Myocyte (in vitro differentiated cells): ENCODE results near the gene VAV2. TPM values are rescaled to one million over a fixed set of nuclear protein-coding genes. Genes with fewer than 3 reads are reported as not detected.
"Not testable (repeated sequence)": the region's sequence is repeated elsewhere in the genome, so short reads cannot be mapped to it uniquely, and the experiment has no call there.

Source experiments
- DNase-seq: peaks from one replicate; pipeline ENCODE4 v3.0.0-alpha.2; 2012; ENCODE audit warnings: low read depth
- total RNA-seq: library from RNA; depleted of rRNA; stranded (reverse); fragments of >200 nt; gene quantifications from 2 replicates; pipeline ENCODE4 v1.2.3, GENCODE V29; 2014

VAV2 gene
- total RNA-seq, 1 donor from 2014 or later: 10.4 TPM

DNA sequence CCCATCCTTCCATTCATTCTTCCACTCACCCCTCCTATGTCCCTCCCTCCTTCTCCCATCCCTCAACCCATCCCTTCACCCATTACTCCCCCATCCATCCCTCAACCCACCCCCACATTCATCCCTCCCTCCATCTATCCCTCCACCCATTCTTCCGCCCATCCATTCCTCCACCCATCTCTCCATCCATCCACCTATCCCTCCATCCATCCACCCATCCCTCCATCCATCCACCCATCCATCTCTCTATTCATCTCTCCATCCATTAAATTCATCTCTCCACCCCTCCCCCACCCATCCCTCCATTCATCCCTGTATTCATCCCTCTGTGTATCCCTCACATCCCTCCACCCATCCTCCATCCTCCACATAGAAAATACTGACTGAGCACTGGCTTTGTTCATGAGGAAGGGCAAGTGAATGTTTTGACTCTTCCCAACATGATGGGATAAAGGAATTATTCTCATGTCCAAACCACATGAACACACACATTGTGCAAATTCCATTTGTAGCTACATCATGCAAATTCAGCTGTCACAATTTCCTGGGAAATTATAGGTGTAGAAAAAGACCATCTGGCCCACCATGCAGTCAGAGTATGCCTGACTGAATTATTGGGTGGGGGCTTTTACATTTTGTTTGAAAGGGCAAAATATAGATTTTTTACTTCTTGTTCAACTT, 6.9 kb upstream of the VAV2 start:
- peak; percentile 74 for DNase-seq

DNA sequence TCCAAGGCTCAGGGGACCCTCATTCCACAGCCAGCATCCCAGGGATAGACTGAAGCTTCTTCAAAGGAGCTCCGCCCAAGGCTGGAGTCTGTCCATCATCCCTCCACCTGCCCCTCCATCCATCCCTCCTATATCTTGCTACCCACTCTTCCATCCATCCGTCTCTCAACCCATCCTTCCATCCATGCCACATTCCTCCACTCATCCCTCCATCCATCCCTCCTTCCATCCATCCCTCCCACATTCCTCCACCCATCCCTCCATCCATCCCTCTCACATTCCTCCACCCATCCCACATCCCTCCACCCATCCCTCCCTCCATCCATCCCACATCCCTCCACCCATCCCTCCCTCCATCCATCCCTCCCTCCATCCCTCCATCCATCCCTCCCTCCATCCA, 5.5 kb upstream of the VAV2 start:
- no peak for DNase-seq

DNA sequence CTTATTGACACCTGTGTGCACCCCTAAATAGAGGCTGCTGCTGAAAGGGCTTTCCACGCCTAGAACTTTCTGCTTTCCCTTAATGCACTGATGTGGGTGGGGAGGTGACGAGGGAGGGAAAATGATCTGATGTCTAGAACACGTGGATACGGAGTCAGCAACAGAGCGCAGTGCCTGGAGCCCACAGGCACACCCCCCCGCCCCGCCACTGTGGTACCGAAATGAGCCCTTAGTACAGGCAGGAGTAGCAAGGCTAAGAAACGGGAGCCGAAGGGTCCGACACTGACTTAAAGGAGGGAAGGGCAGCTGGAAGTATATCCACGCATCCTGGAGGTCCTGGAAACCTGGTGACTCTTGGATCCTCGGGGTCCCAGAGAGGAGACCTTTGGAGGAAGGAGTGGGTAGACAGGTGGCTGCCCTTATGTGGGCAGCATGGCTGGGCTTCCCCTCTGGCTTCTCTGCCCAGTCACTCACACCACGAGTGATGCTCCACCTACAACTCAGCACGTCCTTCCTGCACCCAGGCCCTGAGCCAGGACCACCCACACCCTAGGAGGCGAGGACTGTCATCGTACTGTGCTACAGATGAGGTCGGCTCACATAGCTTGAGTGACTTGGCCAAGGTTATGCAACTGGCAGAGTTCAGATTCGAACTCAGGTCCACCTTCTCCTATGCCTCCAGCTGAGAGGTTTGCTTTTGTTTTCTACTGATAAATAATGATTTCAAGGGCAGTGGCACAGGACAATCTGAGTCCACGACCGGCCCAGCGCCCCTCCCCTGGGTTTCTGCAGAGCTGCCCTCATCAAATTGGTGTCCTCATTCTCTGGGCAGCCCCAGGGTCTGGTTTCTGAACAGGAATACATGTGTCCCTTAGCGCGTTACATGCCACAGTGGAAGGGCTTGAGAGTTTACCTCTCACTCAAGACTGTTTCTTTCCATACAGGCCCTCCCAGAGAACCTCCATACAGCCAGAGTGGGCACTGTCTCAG, 4.7 kb upstream of the VAV2 start:
- DNase-seq: peak; percentile 28

DNA sequence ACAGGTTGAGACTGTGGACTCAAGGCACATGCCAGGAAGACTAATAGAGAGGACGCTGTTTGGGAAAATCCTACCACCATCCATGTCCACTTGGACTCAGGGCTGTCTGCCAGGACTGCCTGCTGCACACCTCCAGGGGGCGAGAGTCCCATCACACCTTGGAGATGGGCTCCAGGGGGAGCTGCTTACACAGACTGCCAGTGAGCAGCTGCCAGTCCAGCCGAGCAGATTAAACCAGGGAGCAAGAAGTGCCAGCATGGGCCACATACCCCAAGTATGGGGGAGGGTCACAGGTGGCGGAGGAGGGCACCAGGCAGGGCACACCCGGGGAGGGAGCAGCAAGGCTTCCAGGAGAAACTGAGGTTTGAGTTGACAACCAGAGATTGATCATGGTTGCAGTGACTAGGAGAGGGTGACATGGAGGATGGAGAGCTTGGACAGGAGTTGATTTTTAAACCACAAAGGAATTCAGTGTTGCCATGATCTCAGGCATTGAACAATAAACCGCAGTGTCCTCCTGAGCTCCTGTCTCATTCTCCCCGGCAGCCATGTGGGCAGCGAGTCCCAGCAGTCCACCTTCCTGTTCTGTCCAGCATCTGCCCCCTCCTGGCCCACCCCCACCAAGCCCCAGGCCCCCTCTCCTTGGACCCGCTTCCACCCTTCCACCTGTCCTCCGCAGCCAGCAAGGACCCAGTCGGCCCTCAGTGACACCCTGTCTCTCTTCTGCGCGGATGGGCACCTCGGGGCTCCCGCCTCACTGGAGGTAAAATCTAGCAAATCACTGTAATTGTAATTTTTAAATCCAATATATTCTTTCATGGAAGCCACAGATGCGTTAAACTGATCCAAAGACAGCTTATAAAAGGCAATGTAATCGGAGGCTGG, 3.1 kb upstream of the VAV2 start:
- DNase-seq: peak; percentile 71

DNA sequence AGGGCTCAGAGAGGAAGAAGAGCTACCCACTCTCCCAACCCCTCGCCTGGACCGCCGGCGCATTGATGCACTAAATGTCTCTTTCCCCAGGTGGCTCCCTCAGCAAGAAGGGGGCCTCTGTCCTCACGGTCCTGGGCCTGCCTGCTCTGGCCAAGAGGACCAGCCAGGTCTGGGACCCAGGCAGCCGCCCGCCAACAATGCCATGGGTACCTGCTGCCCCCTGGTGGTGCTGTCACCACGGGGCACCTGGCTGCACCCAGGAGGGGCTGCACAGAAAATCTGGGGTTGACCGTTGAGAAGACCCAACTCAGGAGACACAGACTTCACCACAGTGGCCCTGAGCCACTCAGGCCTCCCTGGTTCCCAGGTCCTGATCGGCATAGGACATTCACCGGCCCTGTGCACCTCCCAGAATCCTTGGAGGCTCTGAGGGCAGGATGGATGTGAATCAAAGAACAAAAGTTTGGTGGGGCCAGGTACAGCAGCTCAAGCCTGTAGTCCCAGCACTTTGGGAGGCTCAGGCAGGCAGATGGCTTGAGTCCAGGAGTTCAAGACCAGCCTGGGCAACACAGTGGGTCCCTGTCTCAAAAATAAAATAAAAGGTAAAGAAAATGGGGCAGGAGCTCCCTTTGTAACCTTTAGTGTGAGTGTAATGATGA, 2.4 kb upstream of the VAV2 start:
- peak; percentile 72 for DNase-seq

DNA sequence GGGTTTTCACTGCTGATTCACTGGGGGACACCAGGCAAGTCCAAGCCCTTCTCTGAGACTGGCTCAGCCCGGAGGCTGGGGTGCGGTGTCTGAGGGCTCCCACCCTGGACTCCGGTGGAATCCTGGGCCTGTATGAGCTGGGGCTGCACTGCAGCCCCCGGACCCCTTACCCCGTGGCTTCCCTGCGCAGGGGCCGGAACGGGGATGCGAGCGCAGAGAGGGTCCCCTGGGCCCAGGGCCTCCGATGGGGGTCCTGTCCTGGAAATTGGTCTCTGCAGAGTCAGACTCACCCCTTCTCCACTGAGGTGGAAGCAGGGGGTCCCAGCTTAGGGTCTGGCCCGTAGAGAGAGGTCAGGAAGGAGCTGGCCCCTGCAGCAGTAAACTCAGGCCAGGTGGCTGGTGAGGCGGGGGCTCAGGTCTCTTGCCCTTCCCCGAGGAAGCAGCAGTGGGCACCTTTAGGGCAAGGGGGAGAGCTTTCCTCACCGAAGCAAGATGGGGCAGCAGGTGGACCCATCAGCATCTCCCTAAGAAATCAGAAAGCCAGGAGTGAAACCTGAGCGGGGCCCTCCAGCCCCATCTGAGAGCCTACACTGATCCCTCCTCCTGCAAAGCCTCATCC, 1.6 kb upstream of the VAV2 start:
- no peak for DNase-seq

DNA sequence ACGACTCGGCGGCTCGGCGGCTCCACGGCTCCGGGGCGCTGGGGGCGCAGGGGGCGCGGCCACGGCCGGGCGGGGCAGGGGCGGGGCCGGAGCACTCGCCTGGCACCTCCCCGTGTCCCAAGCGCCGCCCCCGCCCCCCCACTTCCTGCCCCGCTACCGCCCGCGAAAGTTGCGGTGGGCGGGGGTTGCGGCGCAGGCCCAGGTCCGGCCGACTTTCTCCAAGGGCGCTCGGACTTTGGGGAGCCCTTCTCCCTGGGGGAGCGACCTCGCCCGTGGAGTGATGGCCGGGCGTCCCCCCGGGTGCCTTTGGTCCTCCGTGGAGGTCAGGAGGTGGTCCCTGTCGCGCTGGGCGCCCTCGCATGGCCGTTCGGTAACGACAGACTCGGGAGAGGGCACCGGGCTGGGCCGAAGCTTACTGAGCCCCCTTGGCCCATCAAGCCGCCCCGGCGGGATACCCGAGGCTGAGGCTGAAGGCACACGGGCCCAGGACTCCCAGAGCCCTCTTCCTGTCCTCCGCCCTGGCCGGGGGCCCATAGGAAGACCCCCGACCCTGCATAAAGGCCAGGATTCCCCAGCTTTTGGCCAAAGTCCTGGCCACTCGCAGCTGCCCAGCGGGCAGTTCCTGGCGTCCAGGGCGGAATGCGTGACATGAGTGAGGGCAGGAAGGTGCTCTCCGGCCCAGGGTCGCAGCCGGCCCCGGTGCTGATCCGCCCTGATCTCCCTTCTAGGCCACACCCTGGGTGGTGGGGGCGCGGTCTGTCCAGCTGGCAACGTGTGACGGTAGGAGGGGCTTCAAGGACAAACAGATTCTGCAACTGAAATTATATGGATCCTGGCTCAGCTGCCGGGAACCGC, 883 bp upstream of the VAV2 start:
- DNase-seq: peak; percentile 90

DNA sequence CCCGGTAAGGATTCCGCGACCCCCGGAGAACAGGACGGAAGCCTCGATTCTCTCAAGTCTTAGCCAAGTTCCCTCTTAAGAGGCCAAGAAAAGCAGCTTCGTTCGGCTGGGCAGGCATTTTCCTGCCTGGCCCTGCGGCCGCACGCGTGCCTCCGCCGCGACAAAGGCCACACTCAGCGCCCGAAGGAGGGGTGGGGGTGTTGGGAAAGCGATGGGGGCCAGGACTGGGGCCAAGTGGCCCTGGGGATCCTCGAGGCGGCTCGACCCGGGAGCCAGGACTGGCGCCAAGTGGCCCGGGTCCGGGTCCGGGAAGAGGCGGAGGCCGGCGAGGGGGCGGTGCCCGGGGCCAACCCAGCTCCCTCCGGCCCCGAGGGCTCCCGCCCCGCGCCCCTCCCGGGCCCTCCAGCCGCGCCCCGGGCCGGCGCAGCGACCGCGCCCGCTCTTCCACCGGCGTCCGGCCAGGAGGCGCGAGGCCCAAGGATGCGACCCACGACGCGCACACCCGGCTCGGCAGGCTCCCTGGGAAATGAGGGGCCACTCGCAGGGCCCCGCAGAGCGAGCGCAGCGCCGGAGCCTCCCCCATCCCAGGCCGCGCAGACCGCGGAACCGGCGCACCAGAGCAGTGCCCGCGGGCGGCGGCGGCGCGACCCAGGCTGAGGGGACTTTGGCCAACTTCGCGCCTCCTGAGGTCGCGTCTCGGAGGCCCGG, 756 bp downstream of the VAV2 start:
- DNase-seq: no peak

DNA sequence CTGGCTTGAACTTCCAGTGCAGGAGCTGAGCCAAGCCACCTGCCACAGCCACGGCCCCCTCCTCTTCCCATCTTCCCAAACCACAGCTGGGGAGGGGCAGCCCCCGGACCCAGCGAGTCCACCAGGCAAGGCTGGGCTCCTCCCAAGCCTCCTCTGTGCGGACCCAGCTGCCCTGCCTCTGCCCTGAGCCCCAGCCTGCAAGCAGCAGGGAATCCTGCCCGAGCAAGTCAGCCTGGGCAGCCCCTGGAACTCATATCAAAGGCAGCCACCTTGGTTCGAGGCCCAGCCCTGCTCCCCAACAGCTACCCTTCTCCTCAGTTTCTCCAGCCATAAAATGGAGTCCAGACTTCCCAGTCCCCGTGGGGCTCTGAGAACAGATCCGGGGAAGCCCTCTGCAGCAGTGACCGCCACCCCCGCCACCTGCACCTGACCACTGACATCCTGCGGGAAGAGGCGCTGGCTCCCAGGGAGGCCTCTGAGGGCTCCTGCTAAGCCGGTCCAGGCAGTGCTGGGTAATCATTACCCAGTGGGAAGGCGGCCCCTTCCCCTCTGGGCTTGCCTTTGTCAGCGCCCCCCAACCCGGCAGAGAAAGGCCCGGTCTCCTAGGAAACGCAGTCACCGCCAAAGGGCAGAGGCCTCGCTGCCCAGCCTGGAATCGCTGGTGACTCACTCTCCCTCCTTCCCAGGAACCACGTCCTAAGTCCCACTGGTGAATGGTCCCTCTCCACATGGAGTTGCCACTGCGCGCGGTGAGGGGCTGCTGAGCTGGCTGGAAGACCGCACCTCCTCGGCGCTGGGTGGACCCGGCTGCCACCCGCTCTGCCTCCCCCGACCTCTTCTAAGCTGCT, 1.5 kb downstream of the VAV2 start:
- peak; percentile 76 for DNase-seq

GRCh38 chr9:133989625-133990365, 2.3 kb downstream of the VAV2 start:
- DNase-seq: no peak

GRCh38 chr9:133988771-133989170, 3.4 kb downstream of the VAV2 start:
- DNase-seq: not testable (repeated sequence)

- DNase-seq: no peak
These were observed 4.0 kb downstream of the VAV2 start for GRCh38 chr9:133987946-133988665.

DNA sequence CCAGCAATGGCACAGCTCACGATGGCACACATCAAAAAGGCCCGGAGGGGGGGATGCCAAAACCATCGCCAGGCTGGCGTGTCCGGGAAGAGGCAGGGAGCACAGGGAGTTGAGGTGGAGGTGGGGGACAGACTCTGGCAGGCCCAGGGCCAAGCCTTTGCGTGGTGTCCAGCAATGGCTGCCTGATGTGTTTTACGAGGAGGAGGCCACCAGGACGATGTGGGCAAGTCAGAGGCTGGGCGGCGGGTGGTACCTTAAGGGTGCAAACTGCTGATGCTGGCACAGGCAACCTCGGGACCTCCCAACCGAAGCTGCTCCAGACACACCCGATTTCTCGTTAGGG, 4.7 kb downstream of the VAV2 start:
- no peak for DNase-seq

- DNase-seq: no peak
These were observed 5.2 kb downstream of the VAV2 start for GRCh38 chr9:133986774-133987445.

GRCh38 chr9:133986061-133986460, 6.1 kb downstream of the VAV2 start:
- no peak for DNase-seq
